ENCODE data around the gene KREMEN1.
A peak's percentile ranks its signal among the peaks of the same experiment; 100 is the strongest.

Gene KREMEN1

DNA sequence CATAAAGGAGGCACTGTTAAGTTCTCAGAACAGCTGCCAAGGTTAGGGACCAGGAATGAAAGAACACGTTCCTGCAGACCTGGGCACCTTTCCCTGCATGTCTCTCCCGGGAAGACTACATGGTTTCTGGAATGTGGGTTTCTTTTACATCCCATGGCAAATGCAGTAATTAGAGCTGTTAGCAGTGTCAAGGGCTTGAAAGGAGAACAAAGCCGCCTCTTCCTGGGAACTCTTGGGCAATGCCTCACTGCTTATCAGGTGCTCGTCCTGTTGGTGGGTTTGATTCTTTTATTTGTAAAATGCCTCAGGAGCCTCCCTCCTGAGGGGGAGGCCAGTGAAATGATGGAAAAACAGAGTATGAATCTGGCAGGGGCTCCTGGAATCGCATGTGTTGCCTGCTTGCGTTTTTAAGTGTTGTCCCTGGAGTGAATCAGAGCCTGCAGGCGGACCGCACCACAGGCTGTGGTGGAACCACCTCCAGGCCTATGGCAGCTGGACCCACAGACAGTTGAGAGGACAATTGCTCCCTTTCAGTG is 10.5 kb upstream of the KREMEN1 start:
- DNase-seq (ENCODE audit: low read depth) = no peak
- no peak overlapping the region for H3K4me3 ChIP-seq (ENCODE audit: low read depth, low read length)
- TF ChIP-seq, protein P1, sequence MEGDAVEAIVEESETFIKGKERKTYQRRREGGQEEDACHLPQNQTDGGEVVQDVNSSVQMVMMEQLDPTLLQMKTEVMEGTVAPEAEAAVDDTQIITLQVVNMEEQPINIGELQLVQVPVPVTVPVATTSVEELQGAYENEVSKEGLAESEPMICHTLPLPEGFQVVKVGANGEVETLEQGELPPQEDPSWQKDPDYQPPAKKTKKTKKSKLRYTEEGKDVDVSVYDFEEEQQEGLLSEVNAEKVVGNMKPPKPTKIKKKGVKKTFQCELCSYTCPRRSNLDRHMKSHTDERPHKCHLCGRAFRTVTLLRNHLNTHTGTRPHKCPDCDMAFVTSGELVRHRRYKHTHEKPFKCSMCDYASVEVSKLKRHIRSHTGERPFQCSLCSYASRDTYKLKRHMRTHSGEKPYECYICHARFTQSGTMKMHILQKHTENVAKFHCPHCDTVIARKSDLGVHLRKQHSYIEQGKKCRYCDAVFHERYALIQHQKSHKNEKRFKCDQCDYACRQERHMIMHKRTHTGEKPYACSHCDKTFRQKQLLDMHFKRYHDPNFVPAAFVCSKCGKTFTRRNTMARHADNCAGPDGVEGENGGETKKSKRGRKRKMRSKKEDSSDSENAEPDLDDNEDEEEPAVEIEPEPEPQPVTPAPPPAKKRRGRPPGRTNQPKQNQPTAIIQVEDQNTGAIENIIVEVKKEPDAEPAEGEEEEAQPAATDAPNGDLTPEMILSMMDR (IDR thresholded peaks at IDR 0.05; ENCODE audit: low read depth, low read length) = no peak
- TF ChIP-seq, protein P2, sequence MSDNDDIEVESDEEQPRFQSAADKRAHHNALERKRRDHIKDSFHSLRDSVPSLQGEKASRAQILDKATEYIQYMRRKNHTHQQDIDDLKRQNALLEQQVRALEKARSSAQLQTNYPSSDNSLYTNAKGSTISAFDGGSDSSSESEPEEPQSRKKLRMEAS (IDR thresholded peaks at IDR 0.05; ENCODE audit: low read depth, low read length) = no peak
- TF ChIP-seq POLR2A (IDR thresholded peaks at IDR 0.05; ENCODE audit: extremely low read depth, insufficient read length) (no peak), MYC (IDR thresholded peaks at IDR 0.05; ENCODE audit: low read depth, low read length) (no peak)

DNA sequence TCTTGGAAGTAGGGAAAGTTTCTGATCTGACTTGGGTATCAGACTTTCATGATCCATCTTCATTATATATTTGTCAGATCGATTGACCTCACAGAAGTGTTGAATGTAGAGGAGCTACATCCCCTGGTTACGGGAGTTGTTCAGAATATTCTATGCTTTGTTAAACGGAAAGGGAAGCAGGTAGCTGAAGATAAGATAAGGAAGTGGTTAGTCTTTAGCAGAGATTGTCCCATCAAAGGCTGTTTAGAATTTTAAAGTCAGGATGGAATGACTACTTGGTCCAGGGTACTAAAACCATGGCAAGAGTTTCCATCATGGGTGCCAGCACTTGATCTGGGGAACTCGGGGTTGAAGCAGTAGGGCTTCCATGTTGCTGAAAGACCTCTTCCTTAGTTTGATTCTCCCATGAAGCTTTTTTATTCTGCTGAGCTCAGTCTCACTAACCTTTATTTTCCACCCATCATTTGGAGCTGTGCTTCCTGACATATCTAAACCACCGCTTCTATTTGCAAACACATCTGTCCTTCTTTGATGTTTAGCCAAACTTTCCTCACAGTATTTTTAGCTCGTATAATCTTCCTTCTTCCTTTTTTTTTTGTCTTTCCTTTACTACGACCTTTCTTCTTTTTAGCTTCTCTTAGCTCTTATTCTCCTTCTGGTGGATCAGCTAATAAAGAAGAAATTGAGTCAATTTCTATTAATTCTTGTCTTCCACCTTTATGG is 7.2 kb upstream of the KREMEN1 start:
- TF ChIP-seq, protein P1 (IDR thresholded peaks at IDR 0.05; ENCODE audit: low read depth, low read length) = no peak
- TF ChIP-seq, protein P2 (IDR thresholded peaks at IDR 0.05; ENCODE audit: low read depth, low read length) = no peak
- TF ChIP-seq MYC (IDR thresholded peaks at IDR 0.05; ENCODE audit: low read depth, low read length) (no peak), POLR2A (IDR thresholded peaks at IDR 0.05; ENCODE audit: extremely low read depth, insufficient read length) (no peak)
- no peak for DNase-seq (ENCODE audit: low read depth)
- H3K4me3 ChIP-seq (ENCODE audit: low read depth, low read length) = no peak overlapping the region

DNA sequence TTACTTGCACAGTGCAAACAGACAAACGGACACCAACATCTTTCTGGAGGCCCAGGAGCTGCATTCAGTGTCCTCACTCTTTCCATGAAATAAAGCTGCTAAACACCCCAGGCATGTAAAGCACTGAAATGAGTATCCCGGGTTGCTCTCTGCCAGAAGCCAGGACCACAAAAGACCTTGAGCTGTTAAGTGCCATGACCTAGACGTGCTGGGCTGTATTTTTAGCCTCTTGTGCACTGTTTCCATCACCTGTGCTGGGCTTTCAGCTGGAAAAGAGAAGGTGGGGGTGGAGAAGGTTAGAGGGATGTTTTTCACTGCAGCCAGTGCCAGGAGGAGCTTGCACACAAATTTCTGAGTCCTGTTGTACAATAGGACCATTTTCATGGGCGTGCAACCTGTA is 3.4 kb upstream of the KREMEN1 start:
- no peak for TF ChIP-seq POLR2A (IDR thresholded peaks at IDR 0.05; ENCODE audit: extremely low read depth, insufficient read length)
- TF ChIP-seq, protein P2 (IDR thresholded peaks at IDR 0.05; ENCODE audit: low read depth, low read length) = no peak
- TF ChIP-seq, protein P1 (IDR thresholded peaks at IDR 0.05; ENCODE audit: low read depth, low read length) = no peak
- TF ChIP-seq MYC (IDR thresholded peaks at IDR 0.05; ENCODE audit: low read depth, low read length) = no peak
- no peak overlapping the region for H3K4me3 ChIP-seq (ENCODE audit: low read depth, low read length)
- DNase-seq (ENCODE audit: low read depth) = no peak

DNA sequence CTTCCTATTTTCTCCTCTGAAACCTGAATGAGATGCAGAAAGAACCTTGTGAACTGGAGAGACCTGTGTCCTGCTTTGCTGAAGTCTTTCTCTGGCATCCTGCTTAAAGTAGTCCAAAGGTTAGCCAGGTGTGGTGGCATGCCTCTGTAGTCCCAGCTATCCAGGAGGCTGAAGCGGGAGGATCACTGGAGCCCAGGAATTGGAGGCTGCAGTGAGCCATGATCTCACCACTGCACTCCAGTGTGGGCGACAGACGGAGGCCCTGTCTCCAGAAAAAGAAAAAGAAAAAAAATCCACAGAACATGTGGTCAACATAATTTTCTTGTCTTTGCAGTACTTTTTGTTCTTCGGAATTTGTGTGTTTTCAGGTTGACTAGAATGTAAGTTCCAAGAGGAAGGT is 2.3 kb upstream of the KREMEN1 start:
- TF ChIP-seq, protein P2 (IDR thresholded peaks at IDR 0.05; ENCODE audit: low read depth, low read length) = no peak
- TF ChIP-seq, protein P1 (IDR thresholded peaks at IDR 0.05; ENCODE audit: low read depth, low read length) = no peak
- no peak for TF ChIP-seq MYC (IDR thresholded peaks at IDR 0.05; ENCODE audit: low read depth, low read length)
- no peak for TF ChIP-seq POLR2A (IDR thresholded peaks at IDR 0.05; ENCODE audit: extremely low read depth, insufficient read length)
- H3K4me3 ChIP-seq (ENCODE audit: low read depth, low read length) = no peak overlapping the region
- no peak for DNase-seq (ENCODE audit: low read depth)

DNA sequence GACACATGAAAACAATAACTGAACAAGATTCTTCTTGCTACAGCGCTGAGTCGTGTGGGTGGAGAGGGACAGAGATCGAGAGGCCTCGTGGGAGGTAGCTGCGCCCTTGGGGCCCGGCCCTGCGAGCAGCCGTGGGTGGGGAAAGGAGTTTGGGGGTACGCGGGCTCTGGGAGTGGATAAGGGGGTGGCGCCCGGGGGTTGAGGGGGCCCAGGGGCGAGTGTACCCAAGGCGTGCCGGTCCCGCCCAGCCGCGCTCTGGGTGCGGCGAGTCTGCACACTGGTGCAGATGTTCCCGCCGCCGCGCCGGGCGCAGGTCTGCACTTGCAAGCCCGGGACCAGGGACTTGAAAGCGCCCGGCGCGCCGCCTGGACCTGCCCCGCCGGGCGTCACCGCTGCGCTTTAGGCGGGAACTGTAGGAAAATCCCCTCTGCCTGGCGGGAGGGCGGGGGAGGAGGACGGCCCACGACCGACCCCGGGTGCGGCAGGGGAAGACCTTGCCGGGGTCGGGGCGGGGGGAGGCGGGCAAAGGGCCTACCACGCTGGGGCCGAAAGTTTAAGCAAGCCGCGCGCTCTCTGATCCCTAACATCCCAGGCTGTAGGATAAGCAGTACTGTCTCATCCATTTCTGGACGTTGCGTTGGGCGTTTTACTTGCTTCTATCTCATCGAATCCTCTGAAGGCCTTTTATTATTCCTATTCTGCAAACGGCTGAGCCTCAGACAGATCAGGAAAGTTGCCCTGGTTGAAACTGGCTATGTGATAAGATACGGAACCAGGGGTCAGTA is 1.4 kb upstream of the KREMEN1 start:
- DNase-seq (ENCODE audit: low read depth) = peak; percentile 61
- TF ChIP-seq MYC (IDR thresholded peaks at IDR 0.05; ENCODE audit: low read depth, low read length) = no peak
- TF ChIP-seq, protein P2 (IDR thresholded peaks at IDR 0.05; ENCODE audit: low read depth, low read length) = no peak
- no peak for TF ChIP-seq POLR2A (IDR thresholded peaks at IDR 0.05; ENCODE audit: extremely low read depth, insufficient read length)
- TF ChIP-seq, protein P1 (IDR thresholded peaks at IDR 0.05; ENCODE audit: low read depth, low read length) = no peak
- H3K4me3 ChIP-seq (ENCODE audit: low read depth, low read length) = no peak overlapping the region

Measured in NB4 (cell line).